Upper lobe of left lung (tissue), 6 donors: Measurements from ENCODE around the gene CHRNA4. TPM values are rescaled to one million over a fixed set of nuclear protein-coding genes. Genes with fewer than 3 reads are reported as not detected.

Source experiments
- ATAC-seq, 2 donors: fragments of 200-7000 bp; cut with Tn5 transposase; one replicate each; pipeline ENCODE4 v1.9.1; 2022; ENCODE audit warnings: mild to moderate bottlenecking in 2 of 2, moderate library complexity in 2 of 2; ENCODE audit not compliant: low FRiP score in 2 of 2
- DNase-seq, 2 donors: peaks; one replicate each; pipeline ENCODE4 v3.0.0-alpha.2; 2019 to 2020
- H3K27ac ChIP-seq, 4 donors: fragments of 200-600 bp; sonication (generic); one replicate each; pipeline ENCODE4 v1.5.1; 2016 to 2019
- H3K27me3 ChIP-seq, 4 donors: fragments of 200-600 bp; sonication (generic); one replicate each; pipeline ENCODE4 v1.5.1; 2017 to 2019
- H3K36me3 ChIP-seq, 4 donors: fragments of 200-600 bp; sonication (generic); one replicate each; pipeline ENCODE4 v1.5.1; 2016 to 2019
- H3K4me1 ChIP-seq, 4 donors: fragments of 200-600 bp; sonication (generic); one replicate each; pipeline ENCODE4 v1.5.1; 2018 to 2019
- H3K4me3 ChIP-seq, 4 donors: fragments of 200-600 bp; sonication (generic); one replicate each; pipeline ENCODE4 v1.5.1; 2017 to 2019; ENCODE audit warnings: mild to moderate bottlenecking in 2 of 4, moderate library complexity in 1 of 4
- H3K9me3 ChIP-seq, 4 donors: fragments of 200-600 bp; sonication (generic); one replicate each; pipeline ENCODE4 v1.5.1; 2018 to 2019
- EP300 ChIP-seq, 4 donors: sonication (generic); formaldehyde crosslinking; IDR thresholded peaks; one replicate each; pipeline ENCODE4 v1.5.1; 2017; ENCODE audit warnings: antibody characterized with exemption in 4 of 4, control low read depth in 2 of 4
- POLR2A ChIP-seq, 4 donors: fragments of 450-650 bp; IDR thresholded peaks; one replicate each; pipeline ENCODE4 v1.5.1; 2016 to 2017; ENCODE audit warnings: antibody characterized with exemption in 4 of 4, mild to moderate bottlenecking in 2 of 4
- POLR2AphosphoS5 ChIP-seq, 2 donors: sonication (generic); formaldehyde crosslinking; IDR thresholded peaks; one replicate each; pipeline ENCODE4 v1.5.1; 2017; ENCODE audit warnings: antibody characterized with exemption in 2 of 2
- WGBS, 2 donors: methylation state at CpG; one replicate each; pipeline ENCODE4 v1.1.5; 2017 to 2018; 5-methylcytosine and 5-hydroxymethylcytosine counted together
- total RNA-seq, 6 donors: library from RNA; depleted of rRNA in 4 of 6; stranded (reverse); fragments of >200 nt in 4 of 6; gene quantifications; one replicate each; pipeline versions ENCODE4 v1.1.0 to v1.2.1, GENCODE V29; 2016 to 2021
- TF ChIP-seq, protein P1 (sequence below), 6 experiments: fragments of 450-650 bp in 4 of 6; fragments of 200-600 bp in 2 of 6; sonication (generic) in 2 of 6; IDR thresholded peaks; one replicate each; pipeline ENCODE4 v1.5.1; 2016 to 2019; ENCODE audit warnings: antibody characterized with exemption in 6 of 6
- donor health status: DM: no; HTN: no; CAD: no; lungs with moderate emphysema.
- donor health status: DM: no; HTN: yes; CAD: no; lungs with severe emphysema.

CHRNA4 gene
- total RNA-seq, 6 donors from 2014 or later = 0.10 TPM; not detected in 5

DNA sequence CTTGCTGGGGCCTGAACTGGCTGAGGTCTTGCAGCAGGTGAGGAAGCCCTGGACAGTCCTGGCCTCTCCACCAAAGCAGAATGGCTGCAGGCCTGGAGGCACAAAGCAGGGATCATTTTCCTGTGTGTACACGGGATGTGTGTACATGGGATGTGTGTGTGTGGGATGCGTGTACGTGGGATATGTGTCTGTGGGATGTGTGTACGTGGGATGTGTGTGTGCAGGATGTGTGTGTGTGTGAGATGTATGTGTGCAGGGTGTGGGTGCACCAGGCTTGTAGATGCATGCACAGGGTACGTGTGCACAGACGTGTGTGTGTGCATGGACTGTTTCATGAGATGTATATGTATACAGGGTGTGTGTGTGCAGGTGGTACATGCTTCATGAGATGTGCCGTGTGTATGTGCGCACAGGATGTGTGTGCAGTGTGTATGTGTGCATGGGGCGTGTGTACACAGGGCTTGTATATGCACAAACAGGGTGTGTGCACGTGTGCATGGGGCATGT is 7.9 kb upstream of the CHRNA4 start:
- 90 to 91% methylated on average over 10 of the region's 10 CpGs for WGBS, 2 donors
- no peak for DNase-seq
- Histone ChIP-seq H3K27me3 (peaks cover 0 to 15% (median 0%) of the 10 kb centered on the region in 4 donors), H3K4me1 (no peaks in the 10 kb centered on the region), H3K36me3 (no peaks in the 10 kb centered on the region), H3K4me3 (no peak overlapping the region), H3K27ac (no peak overlapping the region), H3K9me3 (no peaks in the 10 kb centered on the region)
- no peak for TF ChIP-seq EP300 (IDR thresholded peaks at IDR 0.05)
- TF ChIP-seq, protein P1, sequence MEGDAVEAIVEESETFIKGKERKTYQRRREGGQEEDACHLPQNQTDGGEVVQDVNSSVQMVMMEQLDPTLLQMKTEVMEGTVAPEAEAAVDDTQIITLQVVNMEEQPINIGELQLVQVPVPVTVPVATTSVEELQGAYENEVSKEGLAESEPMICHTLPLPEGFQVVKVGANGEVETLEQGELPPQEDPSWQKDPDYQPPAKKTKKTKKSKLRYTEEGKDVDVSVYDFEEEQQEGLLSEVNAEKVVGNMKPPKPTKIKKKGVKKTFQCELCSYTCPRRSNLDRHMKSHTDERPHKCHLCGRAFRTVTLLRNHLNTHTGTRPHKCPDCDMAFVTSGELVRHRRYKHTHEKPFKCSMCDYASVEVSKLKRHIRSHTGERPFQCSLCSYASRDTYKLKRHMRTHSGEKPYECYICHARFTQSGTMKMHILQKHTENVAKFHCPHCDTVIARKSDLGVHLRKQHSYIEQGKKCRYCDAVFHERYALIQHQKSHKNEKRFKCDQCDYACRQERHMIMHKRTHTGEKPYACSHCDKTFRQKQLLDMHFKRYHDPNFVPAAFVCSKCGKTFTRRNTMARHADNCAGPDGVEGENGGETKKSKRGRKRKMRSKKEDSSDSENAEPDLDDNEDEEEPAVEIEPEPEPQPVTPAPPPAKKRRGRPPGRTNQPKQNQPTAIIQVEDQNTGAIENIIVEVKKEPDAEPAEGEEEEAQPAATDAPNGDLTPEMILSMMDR (IDR thresholded peaks at IDR 0.05) = no peak
- TF ChIP-seq POLR2A (IDR thresholded peaks at IDR 0.05) = no peak
- TF ChIP-seq POLR2AphosphoS5 (IDR thresholded peaks at IDR 0.05) = no peak
- ATAC-seq = no peak

DNA sequence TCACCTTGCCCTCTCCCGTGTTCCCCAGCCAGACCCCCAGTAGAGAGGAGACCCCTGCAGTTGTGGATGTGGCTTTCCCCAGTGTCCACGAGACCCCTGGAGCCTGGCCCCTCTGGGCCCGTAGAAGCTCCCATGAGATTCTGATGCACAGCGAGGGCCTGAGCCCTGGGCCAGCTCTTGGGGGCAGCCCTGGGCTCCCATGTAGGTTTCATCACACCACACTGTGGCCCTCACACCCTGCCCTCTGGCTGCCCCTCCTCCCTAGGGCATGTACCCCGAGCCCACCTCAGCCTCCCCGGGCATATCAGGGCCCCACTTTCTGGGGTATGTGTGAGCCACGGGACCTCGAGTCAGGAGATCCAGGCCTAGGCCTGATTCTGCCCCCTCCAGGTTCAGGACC is 7.0 kb upstream of the CHRNA4 start:
- WGBS, 2 donors = 73% methylated on average over 8 of the region's 8 CpGs; no CpG with 5 or more reads in 1 of the 2 donors
- Histone ChIP-seq H3K9me3 (no peaks in the 10 kb centered on the region), H3K27ac (no peak overlapping the region), H3K4me3 (no peak overlapping the region), H3K27me3 (peaks cover 0 to 15% (median 0%) of the 10 kb centered on the region in 4 donors), H3K4me1 (no peaks in the 10 kb centered on the region), H3K36me3 (no peaks in the 10 kb centered on the region)
- ATAC-seq (no peak), DNase-seq (peak in 1 of 2 donors; percentile 44)
- no peak for TF ChIP-seq POLR2A (IDR thresholded peaks at IDR 0.05)
- no peak for TF ChIP-seq EP300 (IDR thresholded peaks at IDR 0.05)
- TF ChIP-seq POLR2AphosphoS5 (IDR thresholded peaks at IDR 0.05) = no peak
- TF ChIP-seq, protein P1 (IDR thresholded peaks at IDR 0.05) = no peak

DNA sequence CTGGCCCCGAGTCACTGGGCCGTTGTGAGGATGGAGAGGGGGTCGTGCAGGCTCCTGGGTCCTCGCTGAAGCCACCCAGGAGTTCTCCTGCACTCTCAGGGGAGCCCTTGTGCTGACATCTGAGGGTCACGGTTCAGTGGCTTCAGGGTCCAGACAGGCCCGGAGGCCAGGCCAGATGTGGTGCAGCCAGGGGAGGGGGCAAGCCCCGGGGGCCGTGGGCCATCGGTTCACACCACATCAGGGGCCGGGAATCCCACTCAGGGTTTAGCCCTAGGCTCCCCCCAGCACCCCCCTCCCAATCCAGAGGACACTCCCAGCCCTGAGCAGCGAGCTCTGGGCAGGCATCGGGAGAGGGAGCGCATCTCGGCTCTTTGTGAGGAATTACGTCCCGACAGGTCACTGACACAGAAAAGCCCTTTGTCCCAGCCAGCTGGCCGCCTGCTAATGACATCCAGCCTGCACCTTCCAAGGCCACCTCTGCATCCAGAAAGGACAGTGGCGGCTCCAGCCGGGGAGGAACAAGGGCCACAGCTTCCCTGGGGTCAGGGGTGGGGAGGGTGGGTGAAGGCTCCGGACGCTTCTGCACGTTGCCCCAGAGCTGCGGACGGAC is 6.4 kb upstream of the CHRNA4 start:
- Histone ChIP-seq H3K4me1 (no peaks in the 10 kb centered on the region), H3K9me3 (no peaks in the 10 kb centered on the region), H3K36me3 (no peaks in the 10 kb centered on the region), H3K27me3 (peaks cover 0 to 15% (median 0%) of the 10 kb centered on the region in 4 donors), H3K27ac (no peak overlapping the region), H3K4me3 (no peak overlapping the region)
- DNase-seq = peak in 1 of 2 donors; percentile 44
- no peak for TF ChIP-seq POLR2A (IDR thresholded peaks at IDR 0.05)
- no peak for TF ChIP-seq EP300 (IDR thresholded peaks at IDR 0.05)
- TF ChIP-seq, protein P1 (IDR thresholded peaks at IDR 0.05) = no peak
- TF ChIP-seq POLR2AphosphoS5 (IDR thresholded peaks at IDR 0.05) = no peak
- WGBS, 2 donors = 65% methylated on average over 4 to 24 of the region's 24 CpGs
- ATAC-seq = no peak

DNA sequence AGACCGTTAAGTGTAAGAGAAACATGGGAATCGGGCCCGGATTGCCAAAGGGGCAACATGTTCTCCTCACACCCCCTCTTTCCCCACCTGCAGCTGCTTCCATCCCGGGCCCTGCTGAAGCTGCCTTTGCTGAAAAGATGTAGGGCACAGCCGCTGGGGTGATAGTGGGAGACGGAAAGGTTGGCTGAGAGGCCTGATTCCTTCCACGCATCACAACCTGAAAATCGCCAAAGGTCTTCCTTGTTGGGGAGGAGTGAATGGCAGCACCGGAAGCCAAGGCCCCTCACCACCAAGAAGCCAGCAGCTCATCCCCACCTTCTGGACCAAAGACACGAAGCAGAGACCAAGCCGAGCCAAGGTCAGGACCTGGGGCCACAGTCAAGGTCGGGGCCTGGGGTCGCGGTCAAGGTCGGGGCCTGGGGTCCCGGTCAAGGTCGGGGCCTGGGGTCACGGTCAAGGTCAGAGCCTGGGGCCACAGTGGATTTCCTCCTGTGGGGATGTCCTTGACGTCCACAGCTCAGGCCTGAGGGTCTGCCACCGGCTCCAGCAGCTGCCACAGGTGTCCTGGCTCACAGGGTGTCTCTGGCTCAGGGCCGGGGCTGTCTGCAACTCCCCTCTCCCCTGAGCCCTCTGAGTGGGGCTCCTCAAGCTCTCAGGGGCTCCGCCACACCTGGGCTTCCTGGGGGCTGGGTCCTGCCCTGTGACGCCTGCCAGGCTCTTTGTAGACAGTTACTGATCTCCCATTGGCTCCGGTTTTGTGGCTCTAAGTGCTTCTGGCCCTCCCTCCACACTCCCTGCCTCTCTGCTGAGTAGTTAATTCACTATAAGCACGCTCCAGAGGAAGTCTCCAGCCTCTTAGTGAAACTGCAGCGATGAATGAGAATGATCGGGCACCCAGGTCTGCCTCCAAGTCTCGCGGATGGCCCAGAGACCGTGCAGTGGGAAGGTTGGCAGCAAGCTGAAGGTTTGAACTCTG is 5.5 kb upstream of the CHRNA4 start:
- Histone ChIP-seq H3K27me3 (peaks cover 0 to 14% (median under 1%) of the 10 kb centered on the region in 4 donors), H3K4me1 (no peaks in the 10 kb centered on the region), H3K36me3 (no peaks in the 10 kb centered on the region), H3K4me3 (no peak overlapping the region), H3K27ac (no peak overlapping the region), H3K9me3 (no peaks in the 10 kb centered on the region)
- DNase-seq (peak in 1 of 2 donors; percentile 68), ATAC-seq (no peak)
- 76 to 78% methylated on average over 22 to 30 of the region's 30 CpGs for WGBS, 2 donors
- TF ChIP-seq EP300 (IDR thresholded peaks at IDR 0.05) (no peak), POLR2AphosphoS5 (IDR thresholded peaks at IDR 0.05) (no peak), POLR2A (IDR thresholded peaks at IDR 0.05) (no peak)
- TF ChIP-seq, protein P1 (IDR thresholded peaks at IDR 0.05) = no peak
